ENCODE data around the gene TFPI. TPM values are rescaled to one million over a fixed set of nuclear protein-coding genes. Genes with fewer than 3 reads are reported as not detected.

Gene TFPI
- total RNA-seq, 4 donors from 2014 or later: 7.1 to 28.9 (median 20.2) TPM

DNA sequence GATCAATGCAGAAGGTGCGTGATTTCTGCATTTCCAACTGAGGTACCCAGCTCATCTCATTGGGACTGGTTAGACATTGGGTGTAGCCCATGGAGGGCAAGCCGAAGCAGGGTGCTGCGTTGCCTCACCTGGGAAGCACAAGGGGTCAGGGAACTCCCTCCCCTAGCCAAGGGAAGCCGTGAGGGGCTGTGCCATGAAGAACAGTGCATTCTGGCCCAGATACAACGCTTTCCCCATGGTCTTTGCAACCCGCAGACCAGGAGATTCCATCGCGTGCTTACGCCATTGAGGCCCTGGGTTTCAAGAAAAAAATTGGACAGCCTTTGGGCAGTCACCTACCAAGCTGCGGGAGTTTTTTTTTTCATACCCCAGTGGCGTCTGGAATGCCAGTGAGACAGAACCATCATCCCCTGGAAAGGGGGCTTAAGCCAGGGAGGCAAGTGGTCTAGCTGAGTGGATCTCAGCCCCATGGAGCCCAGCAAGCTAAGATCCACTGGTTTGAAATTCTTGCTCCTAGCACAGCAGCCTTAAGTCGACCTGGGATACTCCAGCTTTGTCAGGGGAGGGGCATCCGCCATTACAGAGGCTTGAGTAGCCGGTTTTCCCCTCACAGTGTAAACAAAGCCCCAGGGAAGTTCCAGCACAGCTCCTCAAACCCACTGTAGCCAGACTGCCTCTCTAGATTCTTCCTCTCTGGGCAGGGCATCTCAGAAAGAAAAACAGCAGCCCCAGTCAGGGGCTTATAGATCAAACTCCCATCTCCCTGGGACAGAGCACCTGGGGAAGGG is 21.7 kb downstream of the TFPI start:
- no peak overlapping the region for H3K4me3 ChIP-seq
- TF ChIP-seq, protein P1, sequence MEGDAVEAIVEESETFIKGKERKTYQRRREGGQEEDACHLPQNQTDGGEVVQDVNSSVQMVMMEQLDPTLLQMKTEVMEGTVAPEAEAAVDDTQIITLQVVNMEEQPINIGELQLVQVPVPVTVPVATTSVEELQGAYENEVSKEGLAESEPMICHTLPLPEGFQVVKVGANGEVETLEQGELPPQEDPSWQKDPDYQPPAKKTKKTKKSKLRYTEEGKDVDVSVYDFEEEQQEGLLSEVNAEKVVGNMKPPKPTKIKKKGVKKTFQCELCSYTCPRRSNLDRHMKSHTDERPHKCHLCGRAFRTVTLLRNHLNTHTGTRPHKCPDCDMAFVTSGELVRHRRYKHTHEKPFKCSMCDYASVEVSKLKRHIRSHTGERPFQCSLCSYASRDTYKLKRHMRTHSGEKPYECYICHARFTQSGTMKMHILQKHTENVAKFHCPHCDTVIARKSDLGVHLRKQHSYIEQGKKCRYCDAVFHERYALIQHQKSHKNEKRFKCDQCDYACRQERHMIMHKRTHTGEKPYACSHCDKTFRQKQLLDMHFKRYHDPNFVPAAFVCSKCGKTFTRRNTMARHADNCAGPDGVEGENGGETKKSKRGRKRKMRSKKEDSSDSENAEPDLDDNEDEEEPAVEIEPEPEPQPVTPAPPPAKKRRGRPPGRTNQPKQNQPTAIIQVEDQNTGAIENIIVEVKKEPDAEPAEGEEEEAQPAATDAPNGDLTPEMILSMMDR (IDR thresholded peaks at IDR 0.05): no peak
- no peak for TF ChIP-seq POLR2A (IDR thresholded peaks at IDR 0.05)
- TF ChIP-seq EP300 (IDR thresholded peaks at IDR 0.05; ENCODE audit: low read depth): no peak
- TF ChIP-seq POLR2AphosphoS5 (IDR thresholded peaks at IDR 0.05): no peak
- no peak overlapping the region for H3K27ac ChIP-seq
- DNase-seq: no peak
- no peaks in the 10 kb centered on the region for H3K36me3 ChIP-seq
- H3K27me3 ChIP-seq: no peaks in the 10 kb centered on the region
- 86 to 89% methylated on average over 1 to 14 of the region's 14 CpGs for WGBS, 2 donors (ENCODE audit: low coverage in 1 of 2)
- intact Hi-C loops (cut with DNase I; ENCODE audit: low total_unique reads): no loop called here
- no peaks in the 10 kb centered on the region for H3K9me3 ChIP-seq
- H3K4me1 ChIP-seq: peaks cover 0 to 3% (median 0%) of the 10 kb centered on the region in 4 donors
- in situ Hi-C loops (cut with MboI; ENCODE audit: low pct_ligation_motif_present in 1 of 4, low pct_unique_long_range_greater_than_20kb in 1 of 4, low sequenced_read_pairs in 3 of 4): no loop called here

DNA sequence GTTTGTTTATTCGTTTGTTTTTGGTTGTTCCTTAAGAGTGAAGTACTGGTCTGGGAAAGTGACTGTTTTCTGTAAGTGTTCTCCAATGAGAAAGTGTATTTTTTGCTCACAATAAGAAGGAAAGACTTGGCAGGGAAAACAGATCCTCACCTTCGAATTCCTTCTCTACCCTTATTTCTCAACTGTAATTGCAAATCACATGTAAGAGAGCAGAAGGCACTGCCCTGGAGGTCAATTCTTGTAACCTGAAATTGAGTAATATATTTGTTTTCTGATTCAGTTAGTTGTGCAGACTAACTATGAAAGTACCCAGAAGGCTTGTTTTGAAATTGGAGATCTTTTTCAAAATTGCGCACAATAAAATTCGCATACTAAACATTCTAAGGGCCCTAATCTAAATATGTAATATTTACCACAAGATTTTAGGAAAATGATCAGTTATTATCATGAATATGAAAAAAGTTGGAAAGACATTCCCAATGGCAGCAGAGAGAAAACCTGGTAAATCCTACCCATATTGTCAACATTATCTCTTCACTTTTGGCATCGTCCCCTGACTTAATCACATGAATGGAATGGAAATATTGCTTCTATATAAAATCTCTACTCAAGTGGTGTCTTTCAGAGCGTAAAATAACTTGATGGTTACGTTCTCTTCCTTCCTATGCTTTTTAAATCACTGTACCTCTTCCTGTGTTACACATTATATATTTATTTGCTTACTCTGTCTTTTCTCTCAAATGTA is 24.1 kb downstream of the TFPI start:
- H3K27me3 ChIP-seq: no peaks in the 10 kb centered on the region
- DNase-seq: no peak
- 82 to 89% methylated on average over 7 of the region's 7 CpGs for WGBS, 2 donors (ENCODE audit: low coverage in 1 of 2)
- in situ Hi-C loops (cut with MboI; ENCODE audit: low pct_ligation_motif_present in 1 of 4, low pct_unique_long_range_greater_than_20kb in 1 of 4, low sequenced_read_pairs in 3 of 4): no loop called here
- H3K27ac ChIP-seq: no peak overlapping the region
- no peak overlapping the region for H3K4me3 ChIP-seq
- TF ChIP-seq POLR2A (IDR thresholded peaks at IDR 0.05) (no peak), EP300 (IDR thresholded peaks at IDR 0.05; ENCODE audit: low read depth) (no peak), POLR2AphosphoS5 (IDR thresholded peaks at IDR 0.05) (no peak)
- TF ChIP-seq, protein P1 (IDR thresholded peaks at IDR 0.05): no peak
- H3K36me3 ChIP-seq: no peaks in the 10 kb centered on the region
- H3K4me1 ChIP-seq: peaks cover 0 to 6% (median 0%) of the 10 kb centered on the region in 4 donors
- H3K9me3 ChIP-seq: no peaks in the 10 kb centered on the region
- intact Hi-C loops (cut with DNase I; ENCODE audit: low total_unique reads): no loop called here

DNA sequence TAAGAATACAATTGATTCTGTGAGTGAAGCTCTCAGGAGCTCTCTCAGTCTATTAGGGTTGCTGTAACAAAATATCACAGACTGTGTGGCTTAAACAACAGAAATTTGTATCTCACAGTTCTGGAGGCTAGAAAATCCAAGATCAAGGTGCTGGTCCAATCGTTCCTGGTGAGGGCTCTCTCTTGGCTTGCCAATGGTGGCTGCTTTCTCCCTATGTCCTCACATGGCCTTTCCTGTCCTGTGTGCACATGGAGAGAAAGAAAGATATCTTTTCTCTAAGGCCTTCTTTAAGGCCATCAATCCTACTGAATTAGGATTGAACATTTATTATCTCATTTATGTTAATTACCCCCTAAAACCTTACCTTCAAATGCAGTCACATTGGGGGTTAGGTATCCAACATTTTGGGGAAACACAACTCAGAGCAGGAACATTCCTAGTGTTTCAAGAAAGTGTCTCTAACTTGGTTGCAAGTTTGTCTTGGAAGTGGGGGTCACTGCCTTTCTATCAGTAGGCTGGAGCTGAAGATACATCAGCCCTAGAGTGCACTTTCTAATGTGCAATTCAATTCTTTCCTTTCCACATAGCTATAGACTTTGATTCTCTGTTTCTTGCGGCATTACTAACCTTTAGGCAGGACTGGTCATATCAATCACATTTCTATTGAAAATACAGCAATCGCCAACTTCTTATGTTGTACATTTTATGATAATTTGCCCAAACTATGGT is 24.8 kb downstream of the TFPI start:
- 88 to 100% methylated on average over 3 of the region's 3 CpGs for WGBS, 2 donors (ENCODE audit: low coverage in 1 of 2)
- TF ChIP-seq POLR2A (IDR thresholded peaks at IDR 0.05): no peak
- TF ChIP-seq POLR2AphosphoS5 (IDR thresholded peaks at IDR 0.05): no peak
- no peak for TF ChIP-seq EP300 (IDR thresholded peaks at IDR 0.05; ENCODE audit: low read depth)
- TF ChIP-seq, protein P1 (IDR thresholded peaks at IDR 0.05): no peak
- H3K27me3 ChIP-seq: no peaks in the 10 kb centered on the region
- H3K36me3 ChIP-seq: no peaks in the 10 kb centered on the region
- no peak overlapping the region for H3K27ac ChIP-seq
- no peak overlapping the region for H3K4me3 ChIP-seq
- intact Hi-C loops (cut with DNase I; ENCODE audit: low total_unique reads) (no loop called here), in situ Hi-C loops (cut with MboI; ENCODE audit: low pct_ligation_motif_present in 1 of 4, low pct_unique_long_range_greater_than_20kb in 1 of 4, low sequenced_read_pairs in 3 of 4) (no loop called here)
- no peak for DNase-seq
- no peaks in the 10 kb centered on the region for H3K9me3 ChIP-seq
- peaks cover 0 to 6% (median 0%) of the 10 kb centered on the region in 4 donors for H3K4me1 ChIP-seq

DNA sequence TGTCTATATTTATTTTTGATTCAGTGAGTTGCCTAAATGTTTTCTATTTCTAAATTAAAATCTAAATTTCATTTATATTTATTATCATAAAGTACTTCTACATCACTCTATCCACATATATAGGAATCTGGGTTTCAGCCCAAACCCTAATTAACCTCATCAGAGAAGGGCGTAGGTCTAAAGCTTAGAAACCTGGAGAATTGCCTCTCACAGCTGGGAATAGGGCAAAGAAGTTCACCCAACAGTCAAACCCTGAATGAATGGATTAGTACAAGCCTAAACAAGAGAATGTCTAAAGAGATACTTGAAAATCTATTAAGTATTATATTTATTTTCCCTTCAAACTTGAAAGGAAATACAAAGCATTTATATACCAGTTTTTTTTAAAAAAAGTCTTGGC is 26.2 kb downstream of the TFPI start:
- intact Hi-C loops (cut with DNase I; ENCODE audit: low total_unique reads) (no loop called here), in situ Hi-C loops (cut with MboI; ENCODE audit: low pct_ligation_motif_present in 1 of 4, low pct_unique_long_range_greater_than_20kb in 1 of 4, low sequenced_read_pairs in 3 of 4) (no loop called here)
- no peaks in the 10 kb centered on the region for H3K36me3 ChIP-seq
- no peak overlapping the region for H3K27ac ChIP-seq
- WGBS, 2 donors (ENCODE audit: low coverage in 1 of 2): 36 to 67% methylated on average over 1 of the region's 1 CpG
- no peaks in the 10 kb centered on the region for H3K27me3 ChIP-seq
- no peak for DNase-seq
- TF ChIP-seq POLR2AphosphoS5 (IDR thresholded peaks at IDR 0.05): no peak
- no peak for TF ChIP-seq POLR2A (IDR thresholded peaks at IDR 0.05)
- TF ChIP-seq EP300 (IDR thresholded peaks at IDR 0.05; ENCODE audit: low read depth): no peak
- TF ChIP-seq, protein P1 (IDR thresholded peaks at IDR 0.05): no peak
- H3K4me1 ChIP-seq: peaks cover 0 to 6% (median 0%) of the 10 kb centered on the region in 4 donors
- no peaks in the 10 kb centered on the region for H3K9me3 ChIP-seq
- H3K4me3 ChIP-seq: no peak overlapping the region

All from transverse colon (tissue), 4 donors.